Pancreas (tissue), 10 donors: ENCODE data around the gene CERS1. TPM values are rescaled to one million over a fixed set of nuclear protein-coding genes. Genes with fewer than 3 reads are reported as not detected.

Source experiments
- ATAC-seq, 4 donors: fragments of 200-7000 bp; cut with Tn5 transposase; one replicate each; pipeline versions ENCODE4 v1.8.0 to v1.9.1; 2020; ENCODE audit warnings: mild to moderate bottlenecking in 4 of 4, moderate library complexity in 4 of 4
- DNase-seq, 6 donors: peaks; one replicate each; pipeline ENCODE4 v3.0.0-alpha.2; 2020
- FAIRE-seq: peaks from 2 replicates; lab custom pipeline; 2012; peaks lifted over from hg19 to GRCh38; lab: Jason Lieb, UNC
- H3K27ac ChIP-seq, 4 donors: fragments of 200-600 bp; sonication (generic); 1 replicate in 3 of 4; 2 replicates in 1 of 4; pipeline versions ENCODE4 v1.5.0 to v1.8.0; 2020
- H3K27me3 ChIP-seq, 4 donors: fragments of 200-600 bp; one replicate each; pipeline ENCODE4 v1.8.0; 2021
- H3K36me3 ChIP-seq, 3 donors: fragments of 200-600 bp; sonication (generic) in 1 of 3; one replicate each; pipeline versions ENCODE4 v1.5.0 to v1.8.0; 2020 to 2021
- H3K4me1 ChIP-seq, 3 donors: fragments of 200-600 bp; one replicate each; pipeline ENCODE4 v1.8.0; 2021
- H3K4me3 ChIP-seq, 4 donors: fragments of 200-600 bp; sonication (generic) in 2 of 4; one replicate each; pipeline versions ENCODE4 v1.5.0 to v1.8.0; 2020 to 2021
- H3K9me3 ChIP-seq, 4 donors: fragments of 200-600 bp; one replicate each; pipeline ENCODE4 v1.8.0; 2021
- WGBS, 2 donors: extraction: QIAGEN DNeasy Blood & Tissue Kit; methylation state at CpG; one replicate each; pipeline ENCODE4 v1.1.7; 2013; 5-methylcytosine and 5-hydroxymethylcytosine counted together
- intact Hi-C, 3 donors: fragments of 100-400 bp; cut with DNase I; formaldehyde crosslinking; loops; one replicate each; pipeline versions ENCODE4 v1.11.1 to v1.14.2; 2022
- polyA plus RNA-seq, 2 donors: library from polyadenylated mRNA; stranded (reverse); fragments of 200-250 nt; gene quantifications; one replicate each; pipeline ENCODE4 v1.2.3, GENCODE V29; 2013
- total RNA-seq, 6 donors: library from RNA; stranded (reverse); fragmentation: NEBNext Ultra II Directional in 4 of 6; extraction: Animal tissue kit (Norgen Biotek cat#: 25700) in 4 of 6; gene quantifications; one replicate each; pipeline versions ENCODE4 v1.2.1 to v1.2.4, GENCODE V29; 2021 to 2023
- TF ChIP-seq, protein P1 (sequence below), 4 donors: fragments of 200-600 bp; sonication (generic) in 3 of 4; IDR thresholded peaks; one replicate each; pipeline versions ENCODE4 v1.5.0 to v1.8.0; 2021; ENCODE audit warnings: antibody characterized with exemption in 4 of 4
- donor health status: healthy with polysubstance abuse.
- donor health status: DM: no; HTN: no; CAD: no; lungs with moderate emphysema.
- donor health status: DM: no; HTN: no; CAD: no.
- donor health status: control.
- donor health status: control.
- donor health status: Bipolar disorder and iron deficiency.
- donor health status: DM: yes; HTN: yes; CAD: no.
- donor health status: DM: no; HTN: no; CAD: no.
- donor health status: DM: no; HTN: no; CAD: no.
- donor health status: DM: yes; HTN: yes; CAD: no.

The CERS1 gene
- total and polyA plus RNA-seq, 8 donors, result 0.16 to 8.3 (median 0.44) TPM

DNA sequence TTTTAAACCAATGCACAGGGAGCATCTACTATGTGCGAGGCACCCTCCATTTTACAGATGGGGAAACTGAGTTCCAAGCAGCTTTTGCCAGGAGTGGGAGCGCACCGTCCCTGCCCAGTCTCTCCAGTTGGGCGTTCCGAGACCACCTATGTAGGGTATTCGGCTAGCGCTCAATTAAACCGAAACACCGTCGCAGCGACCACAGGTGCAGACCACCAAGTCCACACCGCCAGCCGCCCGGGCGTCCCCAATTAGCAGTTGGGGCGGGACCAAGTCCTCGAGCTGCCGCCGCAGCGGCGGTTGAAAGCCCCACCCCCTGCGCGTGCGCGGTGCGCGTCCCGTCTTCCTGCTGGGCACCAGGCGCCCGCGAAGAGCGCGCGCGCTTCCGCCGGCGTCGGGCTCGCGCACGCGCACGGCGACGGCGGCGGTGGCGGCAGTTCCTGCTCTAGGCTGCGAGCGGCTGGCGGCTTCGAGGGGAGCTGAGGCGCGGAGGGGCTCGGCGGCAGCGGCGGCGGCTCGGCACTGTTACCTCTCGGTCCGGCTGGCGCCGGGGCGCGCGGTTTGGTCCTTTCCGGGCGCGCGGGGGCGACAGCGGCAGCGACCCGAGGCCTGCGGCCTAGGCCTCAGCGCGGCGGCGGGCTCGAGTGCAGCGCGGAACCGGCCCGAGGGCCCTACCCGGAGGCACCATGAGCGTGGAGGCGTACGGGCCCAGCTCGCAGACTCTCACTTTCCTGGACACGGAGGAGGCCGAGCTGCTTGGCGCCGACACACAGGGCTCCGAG is 64.2 kb downstream of the CERS1 start, which contains the start of gene UPF1:
TSS of gene UPF1 (plus strand) at position 436 of the 782 bp plus-strand sequence. CDS start at position 687, 251 bp downstream.
- TF ChIP-seq, protein P1, sequence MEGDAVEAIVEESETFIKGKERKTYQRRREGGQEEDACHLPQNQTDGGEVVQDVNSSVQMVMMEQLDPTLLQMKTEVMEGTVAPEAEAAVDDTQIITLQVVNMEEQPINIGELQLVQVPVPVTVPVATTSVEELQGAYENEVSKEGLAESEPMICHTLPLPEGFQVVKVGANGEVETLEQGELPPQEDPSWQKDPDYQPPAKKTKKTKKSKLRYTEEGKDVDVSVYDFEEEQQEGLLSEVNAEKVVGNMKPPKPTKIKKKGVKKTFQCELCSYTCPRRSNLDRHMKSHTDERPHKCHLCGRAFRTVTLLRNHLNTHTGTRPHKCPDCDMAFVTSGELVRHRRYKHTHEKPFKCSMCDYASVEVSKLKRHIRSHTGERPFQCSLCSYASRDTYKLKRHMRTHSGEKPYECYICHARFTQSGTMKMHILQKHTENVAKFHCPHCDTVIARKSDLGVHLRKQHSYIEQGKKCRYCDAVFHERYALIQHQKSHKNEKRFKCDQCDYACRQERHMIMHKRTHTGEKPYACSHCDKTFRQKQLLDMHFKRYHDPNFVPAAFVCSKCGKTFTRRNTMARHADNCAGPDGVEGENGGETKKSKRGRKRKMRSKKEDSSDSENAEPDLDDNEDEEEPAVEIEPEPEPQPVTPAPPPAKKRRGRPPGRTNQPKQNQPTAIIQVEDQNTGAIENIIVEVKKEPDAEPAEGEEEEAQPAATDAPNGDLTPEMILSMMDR (IDR thresholded peaks at IDR 0.05), result no peak
- H3K4me1 ChIP-seq, result peaks cover 5 to 17% (median 9%) of the 10 kb centered on the region in 3 donors
- WGBS, 2 donors, result 0 to 1% methylated on average over 43 to 96 of the region's 96 CpGs
- DNase-seq (peak; percentile 93 to 99 (median 96)), ATAC-seq (peak; percentile 85 to 90 (median 88)), FAIRE-seq (no peak)
- peak within 1 kb of the TSS; percentile 65 to 89 (median 83) for H3K27ac ChIP-seq
- intact Hi-C loops, result no loop called here
- no peaks in the 10 kb centered on the region for H3K36me3 ChIP-seq
- no peaks in the 10 kb centered on the region for H3K9me3 ChIP-seq
- peak within 1 kb of the TSS; percentile 83 to 92 (median 90) for H3K4me3 ChIP-seq
- no peaks in the 10 kb centered on the region for H3K27me3 ChIP-seq

DNA sequence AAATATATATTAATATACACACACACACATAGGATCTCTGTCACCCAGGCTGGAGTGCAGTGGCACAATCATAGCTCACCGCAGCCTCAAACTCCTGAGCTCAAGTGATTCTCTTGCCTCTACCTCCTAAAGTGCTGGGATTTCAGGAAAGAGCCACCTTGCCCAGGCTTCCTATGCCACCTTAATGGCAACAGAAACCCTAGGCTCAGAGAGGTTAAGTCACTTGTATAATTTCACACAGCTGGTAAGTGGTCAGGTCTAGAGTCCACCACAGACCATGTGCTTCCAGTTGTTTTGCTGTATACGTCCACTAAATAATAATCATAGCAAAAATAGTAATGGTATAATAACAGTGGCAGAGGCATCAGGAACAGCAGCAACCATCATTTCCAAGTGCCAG is 65.5 kb downstream of the CERS1 start:
- WGBS, 2 donors, result 85 to 88% methylated on average over 2 of the region's 2 CpGs
- FAIRE-seq (no peak), ATAC-seq (no peak), DNase-seq (no peak)
- no peak overlapping the region for H3K4me3 ChIP-seq
- no peaks in the 10 kb centered on the region for H3K27me3 ChIP-seq
- H3K4me1 ChIP-seq, result peaks cover 5 to 10% (median 9%) of the 10 kb centered on the region in 3 donors
- no peaks in the 10 kb centered on the region for H3K9me3 ChIP-seq
- H3K27ac ChIP-seq, result no peak overlapping the region
- TF ChIP-seq, protein P1 (IDR thresholded peaks at IDR 0.05), result no peak
- intact Hi-C loops, result no loop called here
- no peaks in the 10 kb centered on the region for H3K36me3 ChIP-seq

DNA sequence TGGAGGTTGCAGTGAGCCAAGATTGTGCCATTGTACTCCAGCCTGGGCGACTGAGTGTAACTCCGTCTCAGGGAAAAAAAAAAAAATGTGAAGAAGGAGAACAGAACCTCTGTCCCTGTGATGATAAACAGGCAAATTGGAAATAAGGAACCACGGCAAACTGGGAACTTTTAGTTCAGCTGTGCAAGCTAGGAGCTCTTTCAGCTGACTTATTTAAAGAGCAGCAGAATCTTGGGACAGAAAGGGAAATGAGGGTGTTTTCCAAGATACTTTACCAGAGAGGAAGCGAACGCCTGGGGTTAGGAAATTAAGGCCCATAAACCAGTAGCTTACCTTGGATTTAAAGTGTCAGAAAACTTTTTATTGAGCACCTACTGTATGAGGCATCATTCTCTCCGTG is 67.2 kb downstream of the CERS1 start:
- no peaks in the 10 kb centered on the region for H3K36me3 ChIP-seq
- H3K4me3 ChIP-seq, result no peak overlapping the region
- ATAC-seq (no peak), DNase-seq (no peak), FAIRE-seq (no peak)
- no peaks in the 10 kb centered on the region for H3K27me3 ChIP-seq
- TF ChIP-seq, protein P1 (IDR thresholded peaks at IDR 0.05), result no peak
- H3K27ac ChIP-seq, result no peak overlapping the region
- H3K9me3 ChIP-seq, result no peaks in the 10 kb centered on the region
- WGBS, 2 donors, result 60 to 72% methylated on average over 6 of the region's 6 CpGs
- intact Hi-C loops, result no loop called here
- no peaks in the 10 kb centered on the region for H3K4me1 ChIP-seq

Other genes starting within 250 kb of the CERS1 start
- 1 to 10 TPM; 5.2 to 8.1 (median 6.5) TPM for gene CRTC1, start 212.5 kb downstream of the CERS1 start, total RNA-seq
- 10 to 100 TPM; 12.4 to 18.1 TPM for gene CRTC1, start 212.5 kb downstream of the CERS1 start, polyA plus RNA-seq
- 1 to 10 TPM in 2 of 6 donors, under 1 TPM in 4; 0.05 to 3.7 (median 0.59) TPM for gene COMP, start 104.9 kb downstream of the CERS1 start, total RNA-seq
- under 1 TPM; 0.23 to 0.49 TPM for gene COMP, start 104.9 kb downstream of the CERS1 start, polyA plus RNA-seq
- gene UPF1, start 64.2 kb downstream of the CERS1 start, total RNA-seq, result 10 to 100 TPM; 26.3 to 54.4 (median 33.4) TPM
- 10 to 100 TPM; 44.1 to 50.7 TPM for gene UPF1, start 64.2 kb downstream of the CERS1 start, polyA plus RNA-seq
- 100 to 1,000 TPM in 1 of 6 donors, 10 to 100 TPM in 5; 58.2 to 107 (median 91.2) TPM for gene COPE, start 23.2 kb upstream of the CERS1 start, total RNA-seq
- 100 to 1,000 TPM; 152 to 200 TPM for gene COPE, start 23.2 kb upstream of the CERS1 start, polyA plus RNA-seq
- gene DDX49, start 23.6 kb upstream of the CERS1 start, total RNA-seq, result 10 to 100 TPM; 17.5 to 30.9 (median 24.0) TPM
- gene DDX49, start 23.6 kb upstream of the CERS1 start, polyA plus RNA-seq, result 10 to 100 TPM; 40.3 to 42.2 TPM
- gene HOMER3, start 45.1 kb upstream of the CERS1 start, total RNA-seq, result 10 to 100 TPM in 1 of 6 donors, 1 to 10 TPM in 5; 3.7 to 15.2 (median 5.3) TPM
- 10 to 100 TPM; 19.4 to 24.8 TPM for gene HOMER3, start 45.1 kb upstream of the CERS1 start, polyA plus RNA-seq
- 10 to 100 TPM; 15.4 to 38.3 (median 23.9) TPM for gene SUGP2, start 137.4 kb upstream of the CERS1 start, total RNA-seq
- 10 to 100 TPM; 60.4 to 60.6 TPM for gene SUGP2, start 137.4 kb upstream of the CERS1 start, polyA plus RNA-seq
- 1 to 10 TPM; 3.1 to 8.8 (median 7.0) TPM for gene ARMC6, start 137.4 kb upstream of the CERS1 start, total RNA-seq
- gene ARMC6, start 137.4 kb upstream of the CERS1 start, polyA plus RNA-seq, result 10 to 100 TPM; 16.6 to 18.3 TPM
- gene SLC25A42, start 167.8 kb upstream of the CERS1 start, total RNA-seq, result 1 to 10 TPM; 3.9 to 8.6 (median 5.7) TPM
- 1 to 10 TPM; 7.4 to 8.7 TPM for gene SLC25A42, start 167.8 kb upstream of the CERS1 start, polyA plus RNA-seq
- 10 to 100 TPM; 10.5 to 14.6 (median 11.7) TPM for gene TMEM161A, start 242.3 kb upstream of the CERS1 start, total RNA-seq
- gene TMEM161A, start 242.3 kb upstream of the CERS1 start, polyA plus RNA-seq, result 10 to 100 TPM; 35.2 to 35.6 TPM